HCT116 (cell line): Measurements from ENCODE around the gene LYPD5. TPM values are rescaled to one million over a fixed set of nuclear protein-coding genes. Genes with fewer than 3 reads are reported as not detected.
"Not testable (repeated sequence)": the region's sequence is repeated elsewhere in the genome, so short reads cannot be mapped to it uniquely, and the experiment has no call there.

Experiments used
- ATAC-seq: fragments of 200-7000 bp; cut with Tn5 transposase; 2 replicates; pipeline ENCODE4 v1.9.1; 2020; ENCODE audit warnings: mild to moderate bottlenecking, moderate library complexity
- BruUV-seq: library from RNA; stranded (reverse); fragments of 400-500 nt; replicated peaks from 2 replicates; lab custom pipeline; 2021; lab: Mats Ljungman, UMichigan
- CTCF ChIA-PET: fragments of 300-600 bp; sonication (Branson Sonifier 250); formaldehyde crosslinking; loops from one replicate; lab custom pipeline; 2021; ENCODE audit warnings: antibody characterized with exemption; lab: Charles Lee
- POLR2A ChIA-PET: fragments of 300-600, 350-600 bp; sonication (Branson Sonifier 250); formaldehyde crosslinking; loops from one replicate; lab custom pipeline; 2021; ENCODE audit warnings: antibody characterized with exemption; lab: Charles Lee
- RAD21 ChIA-PET, 2 experiments: fragments of 300-600 bp; sonication (Branson Sonifier 250); formaldehyde crosslinking; loops; one replicate each; lab custom pipeline; 2023; ENCODE audit warnings: low total read pairs in 2 of 2; ENCODE audit not compliant: uncharacterized antibody in 2 of 2, unreplicated experiment in 2 of 2, low non-redundant PET in 1 of 2; lab: Charles Lee
- DNase-seq: peaks from one replicate; pipeline ENCODE4 v3.0.0-alpha.2; 2010; ENCODE audit warnings: low read depth, low spot score
- H2AFZ ChIP-seq: fragments of 200-600 bp; shearing (Covaris generic), sonication (generic); 2 replicates; pipeline ENCODE4 v1.6.1; 2017; ENCODE audit warnings: low read depth, mixed run types, mixed read lengths, antibody characterized with exemption, low read length; ENCODE audit not compliant: poor library complexity, severe bottlenecking
- H3K27ac ChIP-seq: 2 replicates; pipeline ENCODE4 v1.5.1; 2012; ENCODE audit warnings: low read depth, low read length
- H3K27me3 ChIP-seq: fragments of 200-600 bp; sonication (generic); 2 replicates; pipeline ENCODE4 v1.6.1; 2016; ENCODE audit warnings: mixed run types, low read length, mixed read lengths; ENCODE audit not compliant: insufficient read depth
- H3K36me3 ChIP-seq, 2 experiments: fragments of 200-500 bp in 1 of 2; fragments of 200-600 bp in 1 of 2; sonication (Bioruptor generic) in 1 of 2; sonication (generic) in 1 of 2; 2 replicates each; pipeline versions ENCODE4 v1.5.1 to v1.6.1; 2014 to 2016; ENCODE audit warnings: low read length in 2 of 2, inconsistent platforms in 1 of 2, mixed read lengths in 1 of 2, mixed run types in 1 of 2; ENCODE audit not compliant: insufficient read depth in 2 of 2, control insufficient read depth in 1 of 2
- H3K4me1 ChIP-seq, 2 experiments: fragments of 200-600 bp in 1 of 2; sonication (generic) in 1 of 2; 2 replicates each; pipeline versions ENCODE4 v1.5.1 to v1.6.1; 2012 to 2017; ENCODE audit warnings: low read length in 2 of 2, inconsistent platforms in 1 of 2, mild to moderate bottlenecking in 1 of 2, mixed read lengths in 1 of 2, mixed run types in 1 of 2, moderate library complexity in 1 of 2; ENCODE audit not compliant: insufficient read depth in 2 of 2, control insufficient read depth in 1 of 2
- H3K4me2 ChIP-seq: fragments of 200-600 bp; sonication (generic); 2 replicates; pipeline ENCODE4 v1.6.1; 2017; ENCODE audit warnings: mixed run types, low read length, mixed read lengths
- H3K4me3 ChIP-seq, 2 experiments: fragments of 200-600 bp in 1 of 2; sonication (generic) in 1 of 2; replicated peaks in 1 of 2; 2 replicates each; pipeline ENCODE4 v1.5.1; 2011 to 2016; ENCODE audit warnings: low read length in 2 of 2, control low read depth in 1 of 2, low read depth in 1 of 2, mild to moderate bottlenecking in 1 of 2, mixed read lengths in 1 of 2, mixed run types in 1 of 2
- H3K79me2 ChIP-seq: fragments of 200-600 bp; sonication (generic); 2 replicates; pipeline ENCODE4 v1.6.1; 2017; ENCODE audit warnings: mild to moderate bottlenecking, mixed run types, low read length, moderate library complexity, mixed read lengths; ENCODE audit not compliant: insufficient read depth
- H3K9ac ChIP-seq: fragments of 200-600 bp; sonication (generic); 2 replicates; pipeline ENCODE4 v1.6.1; 2016; ENCODE audit warnings: low read length, mixed read lengths
- H3K9me2 ChIP-seq: fragments of 200-600 bp; sonication (generic), shearing (Covaris generic); 2 replicates; pipeline ENCODE4 v1.6.1; 2017; ENCODE audit warnings: mixed run types, mild to moderate bottlenecking, moderate library complexity; ENCODE audit not compliant: insufficient read depth
- H3K9me3 ChIP-seq, 2 experiments: fragments of 200-500 bp in 1 of 2; fragments of 200-600 bp in 1 of 2; sonication (Bioruptor generic) in 1 of 2; sonication (generic) in 1 of 2; 2 replicates each; pipeline ENCODE4 v1.6.1; 2014 to 2017; ENCODE audit warnings: low read length in 2 of 2, mixed read lengths in 2 of 2, inconsistent platforms in 1 of 2, low read depth in 1 of 2, mild to moderate bottlenecking in 1 of 2, mixed run types in 1 of 2, moderate library complexity in 1 of 2; ENCODE audit not compliant: control insufficient read depth in 1 of 2, insufficient read depth in 1 of 2
- H4K20me1 ChIP-seq: fragments of 200-600 bp; sonication (generic), shearing (Covaris generic); 2 replicates; pipeline ENCODE4 v1.6.1; 2017; ENCODE audit warnings: mixed run types, mild to moderate bottlenecking, moderate library complexity; ENCODE audit not compliant: insufficient read depth
- POLR2AphosphoS5 ChIP-seq: IDR thresholded peaks from 2 replicates; pipeline ENCODE4 v1.6.1; 2011; ENCODE audit warnings: mild to moderate bottlenecking, low read depth, low read length, moderate library complexity
- SIN3A ChIP-seq: IDR thresholded peaks from 2 replicates; pipeline ENCODE4 v1.6.1; 2012; ENCODE audit warnings: low read depth
- SP1 ChIP-seq: IDR thresholded peaks from 2 replicates; pipeline ENCODE4 v1.6.1; 2012; ENCODE audit warnings: low read depth
- TCF7L2 ChIP-seq: IDR thresholded peaks from 2 replicates; pipeline ENCODE4 v1.7.0; 2011; ENCODE audit warnings: borderline replicate concordance, inconsistent platforms; ENCODE audit not compliant: insufficient read depth, insufficient read length; ENCODE audit errors: extremely low read depth
- YY1 ChIP-seq: IDR thresholded peaks from 2 replicates; pipeline ENCODE4 v1.6.1; 2011; ENCODE audit warnings: low read length, low read depth, moderate library complexity, mild to moderate bottlenecking; ENCODE audit not compliant: insufficient replicate concordance; ENCODE audit errors: extremely low read depth
- intact Hi-C: fragments of 100-400 bp; cut with micrococcal nuclease; formaldehyde crosslinking; loops from 2 replicates; pipeline ENCODE4 v1.10.0; 2022
- total RNA-seq: library from RNA; stranded (reverse); gene quantifications from one replicate; pipeline ENCODE4 v1.2.1, GENCODE V29; 2021; ENCODE audit not compliant: unreplicated experiment

LYPD5 gene
- total RNA-seq, 1 experiment from 2014 or later = 7.6 TPM

DNA sequence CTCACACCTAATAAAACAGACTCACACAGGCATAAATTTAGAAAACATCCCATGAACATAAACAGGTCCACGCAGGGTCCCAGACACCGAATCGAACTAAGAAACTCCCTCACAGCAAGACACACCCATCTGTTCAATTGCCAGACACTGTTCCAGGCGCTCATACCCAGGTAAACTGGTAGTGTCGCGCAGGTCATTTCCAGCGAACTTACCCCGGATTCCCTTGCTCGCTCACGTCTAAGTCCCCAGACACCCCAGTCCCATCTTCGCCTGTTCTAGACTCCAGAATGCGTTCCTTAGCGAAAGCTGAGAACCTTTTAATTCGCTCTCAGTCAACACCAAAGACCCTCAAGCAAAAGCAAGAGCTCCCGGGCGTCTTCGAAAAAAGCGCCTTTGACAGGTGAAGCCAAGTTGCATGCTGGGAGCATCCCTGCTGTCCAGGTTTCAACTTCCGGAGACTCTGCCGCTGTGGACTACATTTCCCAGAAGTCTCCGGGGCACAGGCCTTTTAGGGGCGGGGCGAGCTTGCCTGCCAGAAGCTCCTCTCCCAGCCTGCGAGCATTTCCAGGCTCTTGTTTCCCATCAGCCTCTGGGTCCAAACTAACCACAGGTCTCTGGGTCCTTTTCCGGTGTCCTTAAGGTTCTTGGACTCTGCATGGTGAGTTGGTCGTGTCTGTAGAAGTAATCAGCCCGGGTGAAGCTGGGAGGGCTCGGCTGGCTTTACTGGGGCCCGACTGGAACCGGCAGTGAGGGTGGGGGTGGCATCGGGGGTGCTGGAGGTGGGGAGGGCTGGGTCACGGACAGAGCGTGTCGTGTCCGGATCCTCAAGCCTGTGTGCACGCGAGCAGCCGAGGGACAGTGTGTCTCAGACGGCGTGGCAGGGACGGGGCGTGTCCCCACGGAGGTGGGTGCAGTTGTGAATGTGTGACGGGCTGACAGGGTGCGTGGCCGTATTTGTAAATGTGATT is 24.8 kb upstream of the LYPD5 start, which contains the start of gene ZNF283 (continued):
- TF ChIP-seq TCF7L2 (no peak), SP1 (peak; percentile 13; the same call in 1 of the 2 replicates), YY1 (peak; percentile 31), SIN3A (no peak), POLR2AphosphoS5 (peak; percentile 75)

DNA sequence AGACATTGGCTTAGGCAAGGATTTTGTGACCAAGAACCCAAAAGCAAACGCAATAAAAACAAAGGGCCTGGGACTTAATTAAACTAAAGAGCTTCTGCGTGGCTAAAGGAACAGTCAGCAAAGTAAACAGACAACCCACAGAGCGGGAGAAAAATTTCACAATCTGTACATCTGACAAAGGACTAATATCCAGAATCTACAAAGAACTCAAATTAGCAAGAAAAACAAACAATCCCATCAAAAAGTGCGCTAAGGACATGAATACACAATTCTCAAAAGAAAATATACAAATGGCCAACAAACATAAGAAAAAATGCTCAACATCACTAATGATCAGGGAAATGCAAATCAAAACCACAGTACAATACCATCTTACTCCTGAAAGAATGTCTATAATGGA is 22.3 kb upstream of the LYPD5 start:
- DNase-seq, H3K9me2 ChIP-seq, BruUV-seq, H3K27me3 ChIP-seq, H4K20me1 ChIP-seq, H3K9me3 ChIP-seq, H3K36me3 ChIP-seq, ATAC-seq, H2AFZ ChIP-seq, H3K4me1 ChIP-seq, H3K4me3 ChIP-seq, H3K4me2 ChIP-seq, RAD21 ChIA-PET, H3K9ac ChIP-seq, CTCF ChIA-PET, H3K27ac ChIP-seq, POLR2A ChIA-PET, H3K79me2 ChIP-seq: not testable (repeated sequence)
- intact Hi-C loops = loop anchor here (10.0 kb wide), 1 partner anchor 270 kb away; the partner anchor contains the start of gene ZNF224

DNA sequence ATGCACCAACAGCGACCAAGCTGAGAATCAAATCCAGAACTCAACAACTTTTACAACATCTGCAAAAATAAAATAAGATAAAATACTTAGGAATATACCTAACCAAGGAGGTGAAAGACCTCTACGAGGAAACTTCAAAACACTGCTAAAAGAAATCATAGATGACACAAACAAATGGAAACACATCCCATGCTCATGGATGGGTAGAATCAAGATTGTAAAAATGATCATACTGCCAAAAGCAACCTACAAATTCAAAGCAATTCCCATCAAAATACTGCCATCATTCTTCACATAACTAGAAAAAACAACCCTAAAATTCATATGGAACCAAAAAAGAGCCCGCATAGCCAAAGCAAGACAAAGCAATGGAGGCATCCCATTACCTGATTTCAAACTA is 21.6 kb upstream of the LYPD5 start:
- RAD21 ChIA-PET, BruUV-seq, H2AFZ ChIP-seq, H3K79me2 ChIP-seq, H3K9me3 ChIP-seq, H3K9ac ChIP-seq, H3K27ac ChIP-seq, H3K4me2 ChIP-seq, H3K27me3 ChIP-seq, H3K4me1 ChIP-seq, CTCF ChIA-PET, H3K36me3 ChIP-seq, DNase-seq, H3K9me2 ChIP-seq, POLR2A ChIA-PET, H4K20me1 ChIP-seq, H3K4me3 ChIP-seq, ATAC-seq: not testable (repeated sequence)
- intact Hi-C loops = loop anchor here (10.0 kb wide), 1 partner anchor 271 kb away; the partner anchor contains the start of gene ZNF224
